Measurements from ENCODE around the gene DPH7. TPM values are rescaled to one million over a fixed set of nuclear protein-coding genes. Genes with fewer than 3 reads are reported as not detected.

DPH7 gene
- total RNA-seq, 4 donors from 2014 or later, result 40.8 to 61.5 (median 42.4) TPM

GRCh38 chr9:137606005-137606621, 27.4 kb upstream of the DPH7 start:
- H3K27ac ChIP-seq, result peak overlapping the region; percentile 3 to 93 (median 85)
- no peaks in the 10 kb centered on the region for H3K27me3 ChIP-seq
- H3K36me3 ChIP-seq, result no peaks in the 10 kb centered on the region
- WGBS, 2 donors, result 5 to 17% methylated on average over 13 to 51 of the region's 57 CpGs
- no peak for DNase-seq (ENCODE audit: low spot score in 2 of 2)
- peaks cover 0 to 51% (median 18%) of the 10 kb centered on the region in 4 donors for H3K4me1 ChIP-seq
- H3K9me3 ChIP-seq, result no peaks in the 10 kb centered on the region
- H3K4me3 ChIP-seq, result peak overlapping the region; percentile 30 to 84 (median 66)
- no peak for TF ChIP-seq EP300 (IDR thresholded peaks at IDR 0.05)
- TF ChIP-seq POLR2A (IDR thresholded peaks at IDR 0.05), result no peak
- TF ChIP-seq, protein P1, sequence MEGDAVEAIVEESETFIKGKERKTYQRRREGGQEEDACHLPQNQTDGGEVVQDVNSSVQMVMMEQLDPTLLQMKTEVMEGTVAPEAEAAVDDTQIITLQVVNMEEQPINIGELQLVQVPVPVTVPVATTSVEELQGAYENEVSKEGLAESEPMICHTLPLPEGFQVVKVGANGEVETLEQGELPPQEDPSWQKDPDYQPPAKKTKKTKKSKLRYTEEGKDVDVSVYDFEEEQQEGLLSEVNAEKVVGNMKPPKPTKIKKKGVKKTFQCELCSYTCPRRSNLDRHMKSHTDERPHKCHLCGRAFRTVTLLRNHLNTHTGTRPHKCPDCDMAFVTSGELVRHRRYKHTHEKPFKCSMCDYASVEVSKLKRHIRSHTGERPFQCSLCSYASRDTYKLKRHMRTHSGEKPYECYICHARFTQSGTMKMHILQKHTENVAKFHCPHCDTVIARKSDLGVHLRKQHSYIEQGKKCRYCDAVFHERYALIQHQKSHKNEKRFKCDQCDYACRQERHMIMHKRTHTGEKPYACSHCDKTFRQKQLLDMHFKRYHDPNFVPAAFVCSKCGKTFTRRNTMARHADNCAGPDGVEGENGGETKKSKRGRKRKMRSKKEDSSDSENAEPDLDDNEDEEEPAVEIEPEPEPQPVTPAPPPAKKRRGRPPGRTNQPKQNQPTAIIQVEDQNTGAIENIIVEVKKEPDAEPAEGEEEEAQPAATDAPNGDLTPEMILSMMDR (IDR thresholded peaks at IDR 0.05), result no peak

DNA sequence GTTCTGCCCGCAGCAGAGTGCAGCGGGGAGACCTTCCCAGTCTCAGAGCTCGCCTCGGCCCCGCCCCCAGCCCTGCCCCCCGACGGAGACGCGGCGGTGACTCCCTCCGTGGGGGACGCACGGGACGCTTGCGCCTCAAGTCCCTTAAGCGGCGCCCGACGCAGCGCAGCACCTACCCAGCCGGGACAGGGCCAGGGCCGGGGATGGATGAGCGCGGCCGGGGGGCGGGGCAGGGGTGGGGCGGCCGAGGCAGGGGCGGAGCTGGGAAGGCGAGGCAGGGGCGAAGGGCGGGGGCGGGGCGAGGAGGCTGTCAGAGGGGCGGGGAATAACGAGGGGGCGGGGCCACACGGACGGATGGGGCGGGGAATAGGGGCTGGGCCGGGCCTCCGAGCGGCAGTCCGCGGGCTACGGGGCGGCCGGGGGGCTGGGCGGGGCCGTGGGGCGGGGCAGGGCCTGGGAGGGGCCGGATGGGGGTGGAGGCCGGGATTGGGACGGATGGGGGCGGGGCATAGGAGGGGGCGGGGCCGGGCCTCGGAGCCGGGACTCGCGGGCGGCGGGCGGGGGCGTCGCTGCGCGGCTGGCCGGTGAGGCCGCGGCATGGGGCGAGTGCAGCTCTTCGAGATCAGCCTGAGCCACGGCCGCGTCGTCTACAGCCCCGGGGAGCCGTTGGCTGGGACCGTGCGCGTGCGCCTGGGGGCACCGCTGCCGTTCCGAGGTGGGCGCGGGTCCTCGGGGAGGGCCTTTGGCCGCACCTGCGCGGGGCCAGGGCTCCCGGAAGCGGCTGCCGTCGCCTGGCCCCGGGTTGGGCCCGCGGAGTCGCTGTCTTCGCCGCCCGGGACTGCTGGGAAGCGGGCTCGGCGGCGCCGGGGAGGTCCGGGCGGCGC, 26.6 kb upstream of the DPH7 start, which contains the start of gene ARRDC1:
ARRDC1 (plus strand) TSS at position 566 of the 884 bp plus-strand sequence; CDS start at position 598, 32 bp downstream.
- Histone ChIP-seq H3K9me3 (no peaks in the 10 kb centered on the region), H3K36me3 (no peaks in the 10 kb centered on the region), H3K4me3 (peak within 1 kb of the TSS; percentile 56 to 84 (median 78)), H3K27me3 (no peaks in the 10 kb centered on the region), H3K27ac (peak within 1 kb of the TSS; percentile 55 to 93 (median 85)), H3K4me1 (peaks cover 0 to 47% (median 18%) of the 10 kb centered on the region in 4 donors)
- 1 to 5% methylated on average over 4 to 24 of the region's 111 CpGs for WGBS, 2 donors
- TF ChIP-seq, protein P1 (IDR thresholded peaks at IDR 0.05), result no peak
- TF ChIP-seq POLR2A (IDR thresholded peaks at IDR 0.05) (peak in 1 of 2 donors; percentile 36), EP300 (IDR thresholded peaks at IDR 0.05) (peak in 1 of 2 donors; percentile 7)
- DNase-seq (ENCODE audit: low spot score in 2 of 2), result peak; percentile 85 to 88

DNA sequence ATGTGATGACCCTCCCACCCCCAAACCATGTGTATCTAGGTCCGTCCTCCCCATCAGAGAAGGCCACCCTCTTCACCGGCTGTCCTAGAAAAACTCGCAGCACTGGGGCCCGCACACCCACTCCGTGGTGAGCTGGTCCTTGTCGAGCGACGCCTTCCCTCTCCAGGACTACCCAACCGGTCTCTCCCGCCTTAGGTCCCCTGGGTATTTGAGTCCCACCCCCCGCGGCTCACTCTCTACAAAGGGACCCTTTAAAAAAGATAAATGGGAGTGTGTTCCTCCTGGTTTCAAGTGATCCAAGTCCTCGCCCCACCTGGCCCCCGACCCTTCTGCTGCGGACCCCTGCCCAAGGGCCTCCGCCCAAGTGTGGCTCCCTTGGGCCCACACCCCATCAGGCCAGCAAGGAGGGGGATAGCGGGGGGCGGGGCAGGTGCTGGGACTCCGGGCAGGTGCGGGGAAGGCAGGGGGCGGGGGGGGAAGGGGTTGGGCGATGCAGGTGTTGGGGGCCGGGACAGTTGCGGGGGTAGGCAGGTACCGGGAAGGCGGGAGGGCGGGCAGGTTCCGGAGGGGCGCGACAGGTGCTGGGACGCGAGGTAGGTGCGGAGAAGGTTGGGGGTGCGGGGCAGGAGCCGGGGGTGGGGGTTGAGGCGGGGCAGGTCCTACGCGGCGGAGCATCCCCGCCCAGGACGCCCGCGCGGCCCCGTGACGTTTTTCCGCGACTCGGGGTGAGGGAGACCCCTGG, 25.8 kb upstream of the DPH7 start:
- no peak for TF ChIP-seq POLR2A (IDR thresholded peaks at IDR 0.05)
- TF ChIP-seq, protein P1 (IDR thresholded peaks at IDR 0.05), result no peak
- no peak for TF ChIP-seq EP300 (IDR thresholded peaks at IDR 0.05)
- Histone ChIP-seq H3K27me3 (no peaks in the 10 kb centered on the region), H3K4me3 (peak overlapping the region; percentile 54 to 78 (median 66)), H3K9me3 (no peaks in the 10 kb centered on the region), H3K36me3 (no peaks in the 10 kb centered on the region), H3K4me1 (peaks cover 0 to 47% (median 18%) of the 10 kb centered on the region in 4 donors), H3K27ac (peak overlapping the region; percentile 55 to 80 (median 69))
- WGBS, 2 donors, result 13 to 17% methylated on average over 23 to 32 of the region's 49 CpGs
- DNase-seq (ENCODE audit: low spot score in 2 of 2), result no peak

DNA sequence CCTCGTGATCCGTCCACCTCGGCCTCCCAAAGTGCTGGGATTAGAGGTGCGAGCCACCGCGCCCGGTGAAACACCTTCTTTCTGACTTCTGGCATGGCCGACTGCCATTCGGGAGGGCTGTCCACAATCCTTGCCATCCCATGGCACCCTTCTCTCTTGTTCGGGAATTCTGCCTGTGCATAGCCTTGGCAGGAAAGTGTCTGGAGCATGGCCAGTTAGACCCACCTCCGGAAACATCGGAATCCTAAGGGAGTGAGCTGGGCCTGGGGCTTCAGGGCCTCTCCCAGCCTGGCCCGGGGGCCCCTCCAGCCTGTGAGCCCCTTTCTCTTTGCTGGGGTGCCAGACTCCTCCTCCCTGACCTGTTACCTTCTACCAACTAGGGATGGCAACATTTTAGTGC, 25.2 kb upstream of the DPH7 start:
- no peaks in the 10 kb centered on the region for H3K27me3 ChIP-seq
- DNase-seq (ENCODE audit: low spot score in 2 of 2), result no peak
- no peak overlapping the region for H3K4me3 ChIP-seq
- peak overlapping the region in 1 of 4 donors; percentile 80 for H3K27ac ChIP-seq
- no peaks in the 10 kb centered on the region for H3K9me3 ChIP-seq
- H3K4me1 ChIP-seq, result peaks cover 0 to 44% (median 18%) of the 10 kb centered on the region in 4 donors
- TF ChIP-seq, protein P1 (IDR thresholded peaks at IDR 0.05), result no peak
- no peak for TF ChIP-seq EP300 (IDR thresholded peaks at IDR 0.05)
- TF ChIP-seq POLR2A (IDR thresholded peaks at IDR 0.05), result no peak
- 71 to 81% methylated on average over 12 of the region's 13 CpGs for WGBS, 2 donors
- H3K36me3 ChIP-seq, result no peaks in the 10 kb centered on the region

All from tibial nerve (tissue), 4 donors.